GM12878 (cell line): ENCODE data around the gene GPR17. TPM values are rescaled to one million over a fixed set of nuclear protein-coding genes. Genes with fewer than 3 reads are reported as not detected.

Source experiments
- ATAC-seq: fragments of 200-7000 bp; cut with Tn5 transposase; 3 replicates; pipeline ENCODE4 v1.9.1; 2020; ENCODE audit warnings: mild to moderate bottlenecking, moderate library complexity
- BruUV-seq: library from RNA; stranded (reverse); fragments of 400-500 nt; replicated peaks from 2 replicates; lab custom pipeline; 2021; lab: Mats Ljungman, UMichigan
- CTCF ChIA-PET: fragments of 300-600 bp; sonication (Branson Sonifier 250); formaldehyde crosslinking; extraction: SDS; loops from one replicate; lab custom pipeline; 2021; ENCODE audit warnings: inconsistent platforms; lab: Yijun Ruan, JAX
- POLR2A ChIA-PET: fragments of 350-600 bp; formaldehyde crosslinking; extraction: SDS; loops from one replicate; lab custom pipeline; 2021; ENCODE audit warnings: inconsistent platforms; lab: Charles Lee
- RAD21 ChIA-PET: fragments of 300-600 bp; sonication (Branson Sonifier 250); formaldehyde crosslinking; loops from one replicate; lab custom pipeline; 2023; ENCODE audit warnings: antibody characterized with exemption; ENCODE audit not compliant: unreplicated experiment; lab: Charles Lee
- SMC1A ChIA-PET: fragments of 300-600 bp; sonication (Branson Sonifier 250); formaldehyde crosslinking; loops from one replicate; lab custom pipeline; 2023; ENCODE audit not compliant: unreplicated experiment, uncharacterized antibody; lab: Charles Lee
- DNase-seq: peaks from one replicate; pipeline ENCODE4 v3.0.0-alpha.2; 2011; ENCODE audit warnings: low read depth, low spot score
- FAIRE-seq: peaks from 3 replicates; lab custom pipeline; 2011; peaks lifted over from hg19 to GRCh38; lab: Jason Lieb, UNC
- H2AFZ ChIP-seq: 2 replicates; pipeline ENCODE4 v1.6.0; 2011; ENCODE audit warnings: low read depth, low read length, control low read depth; ENCODE audit not compliant: control insufficient read depth
- H3K27ac ChIP-seq: 2 replicates; pipeline ENCODE4 v1.5.1; 2011; ENCODE audit warnings: control low read depth; ENCODE audit not compliant: control insufficient read depth, insufficient read depth
- H3K27me3 ChIP-seq, 2 experiments: replicated peaks in 1 of 2; 2 replicates each; pipeline versions ENCODE4 v1.6.0 to v1.6.1; 2011; ENCODE audit warnings: low read length in 1 of 2; ENCODE audit not compliant: control insufficient read depth in 2 of 2, insufficient read depth in 2 of 2
- H3K36me3 ChIP-seq, 2 experiments: 2 replicates each; pipeline ENCODE4 v1.5.1; 2011; ENCODE audit warnings: low read length in 1 of 2; ENCODE audit not compliant: control insufficient read depth in 2 of 2, insufficient read depth in 2 of 2
- H3K4me1 ChIP-seq: 2 replicates; pipeline ENCODE4 v1.6.1; 2011; ENCODE audit warnings: mild to moderate bottlenecking, low read length, moderate library complexity, mixed read lengths; ENCODE audit not compliant: control insufficient read depth, insufficient read depth
- H3K4me2 ChIP-seq: 2 replicates; pipeline ENCODE4 v1.6.0; 2011; ENCODE audit warnings: control low read depth; ENCODE audit not compliant: control insufficient read depth, insufficient read depth
- H3K4me3 ChIP-seq: fragments of 200-600 bp; sonication (generic); 2 replicates; pipeline ENCODE4 v1.5.1; 2016
- H3K79me2 ChIP-seq: 2 replicates; pipeline ENCODE4 v1.6.0; 2011; ENCODE audit warnings: low read length; ENCODE audit not compliant: control insufficient read depth, insufficient read depth
- H3K9ac ChIP-seq: 2 replicates; pipeline ENCODE4 v1.8.0; 2011; ENCODE audit warnings: low read length, control low read depth, mixed read lengths; ENCODE audit not compliant: control insufficient read depth, insufficient read depth
- H3K9me3 ChIP-seq: replicated peaks from 3 replicates; pipeline ENCODE4 v1.5.1; 2011; ENCODE audit warnings: mild to moderate bottlenecking, low read length; ENCODE audit not compliant: control insufficient read depth, insufficient read depth
- H4K20me1 ChIP-seq: 2 replicates; pipeline ENCODE4 v1.6.0; 2011; ENCODE audit not compliant: control insufficient read depth, insufficient read depth
- BMI1 ChIP-seq: fragments of 450-650 bp; IDR thresholded peaks from 2 replicates; pipeline ENCODE4 v1.6.1; 2016; ENCODE audit warnings: mild to moderate bottlenecking, moderate library complexity, borderline replicate concordance
- CEBPB ChIP-seq, 2 experiments: fragments of 150-350 bp in 1 of 2; IDR thresholded peaks; 2 replicates each; pipeline ENCODE4 v1.6.1; 2012 to 2014; ENCODE audit warnings: low read depth in 2 of 2, low read length in 2 of 2, borderline replicate concordance in 1 of 2, inconsistent platforms in 1 of 2
- CREM ChIP-seq: IDR thresholded peaks from 2 replicates; pipeline ENCODE4 v1.6.1; 2014; ENCODE audit warnings: antibody characterized with exemption, low read depth
- ESRRA ChIP-seq: IDR thresholded peaks from 2 replicates; pipeline ENCODE4 v1.6.1; 2012; ENCODE audit warnings: mild to moderate bottlenecking, low read length, improper control_type of control experiment
- FOXM1 ChIP-seq: IDR thresholded peaks from 2 replicates; pipeline ENCODE4 v1.6.1; 2012; ENCODE audit warnings: low read depth, mild to moderate bottlenecking, inconsistent platforms, low read length, moderate library complexity
- HCFC1 ChIP-seq: fragments of 150-350 bp; IDR thresholded peaks from 2 replicates; pipeline ENCODE4 v1.6.1; 2014; ENCODE audit warnings: low read length
- LARP7 ChIP-seq: fragments of 450-650 bp; IDR thresholded peaks from 2 replicates; pipeline ENCODE4 v1.6.1; 2017; ENCODE audit warnings: mild to moderate bottlenecking
- MTA2 ChIP-seq: fragments of 450-650 bp; IDR thresholded peaks from 2 replicates; pipeline ENCODE4 v1.6.1; 2016; ENCODE audit warnings: low read depth, mild to moderate bottlenecking, moderate library complexity
- NFYA ChIP-seq: IDR thresholded peaks from 2 replicates; pipeline ENCODE4 v1.6.1; 2011; ENCODE audit warnings: low read depth, mild to moderate bottlenecking, low read length, improper control_type of control experiment, borderline replicate concordance
- NRF1 ChIP-seq: conservative IDR thresholded peaks from 2 replicates; pipeline ENCODE4 v1.6.1; 2011; ENCODE audit warnings: mild to moderate bottlenecking, low read depth, low read length, improper control_type of control experiment
- POLR2AphosphoS5 ChIP-seq: IDR thresholded peaks from 2 replicates; pipeline ENCODE4 v1.6.1; 2011; ENCODE audit warnings: mild to moderate bottlenecking, low read length, inconsistent platforms
- SIN3A ChIP-seq: IDR thresholded peaks from 2 replicates; pipeline ENCODE4 v1.6.1; 2012; ENCODE audit warnings: low read depth, low read length, improper control_type of control experiment
- SUZ12 ChIP-seq: fragments of 200-600 bp; sonication (generic); IDR thresholded peaks from one replicate; pipeline ENCODE4 v1.6.1; 2018; ENCODE audit warnings: antibody characterized with exemption, mild to moderate bottlenecking; ENCODE audit not compliant: unreplicated experiment
- WRNIP1 ChIP-seq: IDR thresholded peaks from 2 replicates; pipeline ENCODE4 v1.6.1; 2011; ENCODE audit warnings: low read depth, low read length, improper control_type of control experiment, borderline replicate concordance
- ZZZ3 ChIP-seq: IDR thresholded peaks from 2 replicates; pipeline ENCODE4 v1.6.1; 2011; ENCODE audit warnings: low read depth; ENCODE audit not compliant: control insufficient read depth, insufficient read length
- WGBS: methylation state at CpG from one replicate; pipeline ENCODE4 v1.1.6; 2016; ENCODE audit warnings: low lambda C conversion rate; ENCODE audit not compliant: insufficient replicate concordance, insufficient coverage; ENCODE audit errors: missing lambda C conversion rate; 5-methylcytosine and 5-hydroxymethylcytosine counted together
- in situ Hi-C: fragments of 300-500 bp; cut with MboI; formaldehyde crosslinking; loops from 9 replicates; pipeline ENCODE4 v1.14.3; 2018; ENCODE audit warnings: mixed read lengths
- intact Hi-C: fragments of 100-400 bp; cut with micrococcal nuclease; formaldehyde crosslinking; loops from one replicate; pipeline ENCODE4 v1.14.2; 2022; ENCODE audit not compliant: unreplicated experiment
- polyA plus RNA-seq, 11 experiments: library from polyadenylated mRNA; depleted of rRNA in 4 of 11; unstranded in 6 of 11; stranded (reverse) in 5 of 11; fragments of >200 nt; fragmentation: Nextera tagmentation in 4 of 11; fragmentation: Illumina TruSeq in 1 of 11; extraction: Ambion mirVana in 4 of 11; extraction: Trizol in 1 of 11; gene quantifications; 1 replicate in 1 of 11; 2 replicates in 10 of 11; pipeline versions ENCODE4 v1.2.1 to v1.2.3, GENCODE V29; 2011 to 2016; ENCODE audit warnings: inconsistent platforms in 2 of 11, missing spikeins in 2 of 11, low read depth in 1 of 11
- total RNA-seq, 4 experiments: library from RNA; depleted of rRNA in 3 of 4; stranded (reverse); fragments of >200 nt in 3 of 4; fragmentation: Illumina TruSeq in 1 of 4; extraction: Trizol in 1 of 4; gene quantifications; 2 replicates each; pipeline versions ENCODE4 v1.2.1 to v1.2.3, GENCODE V29; 2013 to 2021
- TF ChIP-seq, protein P1 (sequence below), 3 experiments: IDR thresholded peaks in 2 of 3; conservative IDR thresholded peaks in 1 of 3; 2 replicates each; pipeline ENCODE4 v1.5.1; 2011; ENCODE audit warnings: low read depth in 3 of 3, low read length in 3 of 3, mild to moderate bottlenecking in 3 of 3, control low read depth in 2 of 3, moderate library complexity in 2 of 3, inconsistent platforms in 1 of 3, mixed read lengths in 1 of 3; ENCODE audit not compliant: control insufficient read depth in 2 of 3, insufficient read depth in 1 of 3; ENCODE audit errors: extremely low read depth in 1 of 3
- TF ChIP-seq, protein P2 (sequence below): fragments of 450-650 bp; IDR thresholded peaks from 2 replicates; pipeline ENCODE4 v1.6.1; 2017; ENCODE audit warnings: antibody characterized with exemption, mild to moderate bottlenecking, moderate library complexity
- TF ChIP-seq, protein P3 (sequence below): IDR thresholded peaks from 2 replicates; pipeline ENCODE4 v1.6.1; 2012; ENCODE audit warnings: low read depth, low read length, improper control_type of control experiment

Gene GPR17
- total and polyA plus RNA-seq, 10 of the 15 experiments (the other 5 are each of a cell fraction or from before 2014, with no cell fraction given): not detected

DNA sequence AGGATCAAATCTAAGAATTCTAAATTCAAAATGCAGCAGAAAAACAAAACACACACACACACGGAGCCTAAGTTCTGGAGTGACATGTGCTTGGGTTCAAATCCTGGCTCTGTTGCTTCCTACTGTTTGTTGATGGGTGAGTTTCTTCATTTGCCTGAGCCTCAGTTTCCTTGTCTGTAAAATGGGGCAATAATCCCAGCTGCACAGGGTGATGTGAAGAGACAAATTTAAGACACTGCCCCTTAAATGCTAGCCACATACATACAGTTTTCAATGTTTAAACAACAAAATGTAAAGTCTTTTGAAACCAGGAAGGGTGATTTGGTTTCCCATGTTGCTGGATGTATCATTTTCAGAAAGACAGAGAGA, 943 bp upstream of the GPR17 start:
- ATAC-seq (no peak), DNase-seq (no peak), FAIRE-seq (no peak)
- CTCF ChIA-PET: interaction anchor here (0.9 to 1.7 kb wide), 4 partner anchors 10 to 448 kb away, joined by 3 to 5 read pairs (median 3); no protein-coding TSS in a partner anchor
- RAD21 ChIA-PET: no interaction called here
- POLR2A ChIA-PET: no interaction called here
- H3K4me2 ChIP-seq: no peak overlapping the region
- no peak overlapping the region for H3K9ac ChIP-seq
- SMC1A ChIA-PET: interaction anchor here (1.1 to 1.6 kb wide), 2 partner anchors 82 to 118 kb away, joined by 3 read pairs; partner anchors contain the start of gene IWS1
- BruUV-seq: no TSS peak
- no peak overlapping the region for H3K27ac ChIP-seq
- no peaks in the 10 kb centered on the region for H4K20me1 ChIP-seq
- in situ Hi-C loops: loop anchor here (5.0 kb wide), 1 partner anchor 448 kb away; no protein-coding TSS in a partner anchor
- H3K36me3 ChIP-seq: no peaks in the 10 kb centered on the region
- H2AFZ ChIP-seq: no peak overlapping the region
- H3K4me1 ChIP-seq: no peaks in the 10 kb centered on the region
- H3K4me3 ChIP-seq: no peak overlapping the region
- intact Hi-C loops: loop anchor here (5.0 kb wide), 1 partner anchor 118 kb away; the partner anchor contains the start of gene IWS1
- no peaks in the 10 kb centered on the region for H3K9me3 ChIP-seq
- no peaks in the 10 kb centered on the region for H3K79me2 ChIP-seq
- 5% methylated on average over 1 of the region's 1 CpG for WGBS
- no peaks in the 10 kb centered on the region for H3K27me3 ChIP-seq
- no peak for TF ChIP-seq NFYA
- no peak for TF ChIP-seq POLR2AphosphoS5
- no peak for TF ChIP-seq FOXM1
- TF ChIP-seq, protein P1, sequence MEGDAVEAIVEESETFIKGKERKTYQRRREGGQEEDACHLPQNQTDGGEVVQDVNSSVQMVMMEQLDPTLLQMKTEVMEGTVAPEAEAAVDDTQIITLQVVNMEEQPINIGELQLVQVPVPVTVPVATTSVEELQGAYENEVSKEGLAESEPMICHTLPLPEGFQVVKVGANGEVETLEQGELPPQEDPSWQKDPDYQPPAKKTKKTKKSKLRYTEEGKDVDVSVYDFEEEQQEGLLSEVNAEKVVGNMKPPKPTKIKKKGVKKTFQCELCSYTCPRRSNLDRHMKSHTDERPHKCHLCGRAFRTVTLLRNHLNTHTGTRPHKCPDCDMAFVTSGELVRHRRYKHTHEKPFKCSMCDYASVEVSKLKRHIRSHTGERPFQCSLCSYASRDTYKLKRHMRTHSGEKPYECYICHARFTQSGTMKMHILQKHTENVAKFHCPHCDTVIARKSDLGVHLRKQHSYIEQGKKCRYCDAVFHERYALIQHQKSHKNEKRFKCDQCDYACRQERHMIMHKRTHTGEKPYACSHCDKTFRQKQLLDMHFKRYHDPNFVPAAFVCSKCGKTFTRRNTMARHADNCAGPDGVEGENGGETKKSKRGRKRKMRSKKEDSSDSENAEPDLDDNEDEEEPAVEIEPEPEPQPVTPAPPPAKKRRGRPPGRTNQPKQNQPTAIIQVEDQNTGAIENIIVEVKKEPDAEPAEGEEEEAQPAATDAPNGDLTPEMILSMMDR (IDR thresholded peaks at IDR 0.05 in 2 of 3, conservative IDR thresholded peaks at IDR 0.05 in 1 of 3; ENCODE audit: control insufficient read depth in 2 of 3, extremely low read depth in 1 of 3, insufficient read depth in 1 of 3, low read depth in 3 of 3, low read length in 3 of 3): no peak
- TF ChIP-seq BMI1: no peak
- TF ChIP-seq WRNIP1: no peak
- TF ChIP-seq ZZZ3: no peak
- no peak for TF ChIP-seq NRF1
- TF ChIP-seq HCFC1: no peak
- TF ChIP-seq CREM: no peak
- TF ChIP-seq CEBPB (IDR thresholded peaks at IDR 0.05; ENCODE audit: borderline replicate concordance in 1 of 2, low read depth in 2 of 2, low read length in 2 of 2): no peak
- TF ChIP-seq SIN3A: no peak
- TF ChIP-seq, protein P2, sequence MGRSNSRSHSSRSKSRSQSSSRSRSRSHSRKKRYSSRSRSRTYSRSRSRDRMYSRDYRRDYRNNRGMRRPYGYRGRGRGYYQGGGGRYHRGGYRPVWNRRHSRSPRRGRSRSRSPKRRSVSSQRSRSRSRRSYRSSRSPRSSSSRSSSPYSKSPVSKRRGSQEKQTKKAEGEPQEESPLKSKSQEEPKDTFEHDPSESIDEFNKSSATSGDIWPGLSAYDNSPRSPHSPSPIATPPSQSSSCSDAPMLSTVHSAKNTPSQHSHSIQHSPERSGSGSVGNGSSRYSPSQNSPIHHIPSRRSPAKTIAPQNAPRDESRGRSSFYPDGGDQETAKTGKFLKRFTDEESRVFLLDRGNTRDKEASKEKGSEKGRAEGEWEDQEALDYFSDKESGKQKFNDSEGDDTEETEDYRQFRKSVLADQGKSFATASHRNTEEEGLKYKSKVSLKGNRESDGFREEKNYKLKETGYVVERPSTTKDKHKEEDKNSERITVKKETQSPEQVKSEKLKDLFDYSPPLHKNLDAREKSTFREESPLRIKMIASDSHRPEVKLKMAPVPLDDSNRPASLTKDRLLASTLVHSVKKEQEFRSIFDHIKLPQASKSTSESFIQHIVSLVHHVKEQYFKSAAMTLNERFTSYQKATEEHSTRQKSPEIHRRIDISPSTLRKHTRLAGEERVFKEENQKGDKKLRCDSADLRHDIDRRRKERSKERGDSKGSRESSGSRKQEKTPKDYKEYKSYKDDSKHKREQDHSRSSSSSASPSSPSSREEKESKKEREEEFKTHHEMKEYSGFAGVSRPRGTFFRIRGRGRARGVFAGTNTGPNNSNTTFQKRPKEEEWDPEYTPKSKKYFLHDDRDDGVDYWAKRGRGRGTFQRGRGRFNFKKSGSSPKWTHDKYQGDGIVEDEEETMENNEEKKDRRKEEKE: no peak
- no peak for TF ChIP-seq LARP7
- TF ChIP-seq MTA2: no peak
- TF ChIP-seq SUZ12: no peak
- TF ChIP-seq, protein P3, sequence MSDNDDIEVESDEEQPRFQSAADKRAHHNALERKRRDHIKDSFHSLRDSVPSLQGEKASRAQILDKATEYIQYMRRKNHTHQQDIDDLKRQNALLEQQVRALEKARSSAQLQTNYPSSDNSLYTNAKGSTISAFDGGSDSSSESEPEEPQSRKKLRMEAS: no peak
- no peak for TF ChIP-seq ESRRA
